ENCODE results near the gene ASNS.
A peak's percentile ranks its signal among the peaks of the same experiment; 100 is the strongest.
"Not testable (repeated sequence)": the region's sequence is repeated elsewhere in the genome, so short reads cannot be mapped to it uniquely, and the experiment has no call there.

ASNS gene

DNA sequence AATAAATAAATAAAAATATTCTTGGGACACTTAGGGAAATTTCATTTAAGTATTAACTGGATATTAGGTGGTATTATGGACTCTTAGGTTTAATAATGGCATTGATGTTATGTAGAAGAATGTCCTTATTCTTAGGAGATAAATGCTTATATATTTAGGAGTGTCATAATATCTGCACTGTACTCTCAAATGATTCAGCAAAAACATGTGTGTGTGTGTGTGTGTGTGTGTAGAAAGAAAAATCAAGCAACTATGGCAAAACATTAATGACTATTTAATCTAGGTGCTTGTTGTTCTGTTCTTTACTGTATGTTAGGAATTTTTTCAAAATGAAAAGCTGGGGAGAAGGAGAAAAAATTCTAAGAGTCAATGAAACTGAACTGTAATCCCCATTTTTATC, 3.9 kb downstream of the ASNS start:
- no peak overlapping the region for H3K4me3 ChIP-seq (ENCODE audit: control insufficient read depth, low read depth, low read length)
- peak; percentile 6 for DNase-seq (ENCODE audit: low read depth)

DNA sequence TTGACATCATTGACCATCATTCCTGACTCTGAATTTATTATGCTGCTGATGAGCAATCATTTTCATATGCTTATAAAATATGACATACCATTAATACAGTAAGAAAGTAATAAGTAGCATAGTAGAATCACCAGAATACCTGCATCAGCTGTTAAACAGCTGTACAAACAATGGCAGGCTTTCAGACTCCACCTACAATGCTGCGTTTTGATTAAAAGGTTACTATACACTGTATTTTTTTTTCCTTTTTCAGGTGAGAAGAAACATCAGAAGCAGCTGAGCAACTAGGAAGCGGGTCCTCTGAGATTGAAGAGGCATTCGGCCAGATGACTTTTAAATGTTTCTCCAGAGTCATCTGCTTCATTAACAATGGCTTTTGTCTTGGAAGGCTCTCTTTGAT, 7.1 kb downstream of the ASNS start:
- no peak for DNase-seq (ENCODE audit: low read depth)
- TF ChIP-seq, protein P1, sequence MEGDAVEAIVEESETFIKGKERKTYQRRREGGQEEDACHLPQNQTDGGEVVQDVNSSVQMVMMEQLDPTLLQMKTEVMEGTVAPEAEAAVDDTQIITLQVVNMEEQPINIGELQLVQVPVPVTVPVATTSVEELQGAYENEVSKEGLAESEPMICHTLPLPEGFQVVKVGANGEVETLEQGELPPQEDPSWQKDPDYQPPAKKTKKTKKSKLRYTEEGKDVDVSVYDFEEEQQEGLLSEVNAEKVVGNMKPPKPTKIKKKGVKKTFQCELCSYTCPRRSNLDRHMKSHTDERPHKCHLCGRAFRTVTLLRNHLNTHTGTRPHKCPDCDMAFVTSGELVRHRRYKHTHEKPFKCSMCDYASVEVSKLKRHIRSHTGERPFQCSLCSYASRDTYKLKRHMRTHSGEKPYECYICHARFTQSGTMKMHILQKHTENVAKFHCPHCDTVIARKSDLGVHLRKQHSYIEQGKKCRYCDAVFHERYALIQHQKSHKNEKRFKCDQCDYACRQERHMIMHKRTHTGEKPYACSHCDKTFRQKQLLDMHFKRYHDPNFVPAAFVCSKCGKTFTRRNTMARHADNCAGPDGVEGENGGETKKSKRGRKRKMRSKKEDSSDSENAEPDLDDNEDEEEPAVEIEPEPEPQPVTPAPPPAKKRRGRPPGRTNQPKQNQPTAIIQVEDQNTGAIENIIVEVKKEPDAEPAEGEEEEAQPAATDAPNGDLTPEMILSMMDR (conservative IDR thresholded peaks at IDR 0.05; ENCODE audit: control insufficient read depth, insufficient read depth, low read depth, low read length): no peak

More for the DNA sequence above, 3.9 kb downstream of the ASNS start:
- TF ChIP-seq, protein P1 (conservative IDR thresholded peaks at IDR 0.05; ENCODE audit: control insufficient read depth, insufficient read depth, low read depth, low read length): no peak

DNA sequence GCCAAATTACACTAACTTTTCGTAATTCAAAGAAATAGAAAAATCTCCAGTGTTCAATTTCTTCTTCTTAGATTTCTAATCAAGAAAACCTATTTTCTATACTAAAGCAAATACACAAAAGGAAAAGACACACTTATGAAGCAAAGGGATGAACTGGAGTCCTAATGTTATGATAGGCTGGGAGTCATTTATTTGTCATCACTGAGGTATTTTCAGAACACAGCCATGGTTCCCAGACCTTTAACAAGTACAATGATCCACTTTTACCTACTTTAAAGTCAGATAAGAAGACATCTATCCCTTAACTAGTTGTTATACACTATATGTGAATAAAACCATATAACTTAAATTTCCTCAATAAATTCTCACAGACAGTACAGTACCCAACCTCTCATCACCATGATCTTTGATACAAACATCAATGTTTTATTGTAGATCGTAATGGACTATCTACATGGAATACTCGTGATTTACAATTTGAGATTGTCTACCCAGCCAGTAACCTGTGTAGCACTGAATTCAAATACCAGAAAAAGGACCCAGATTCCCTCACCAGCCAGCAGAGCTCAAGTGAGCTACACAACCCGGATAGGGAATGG, 12.5 kb downstream of the ASNS start:
- H3K4me3 ChIP-seq (ENCODE audit: control insufficient read depth, low read depth, low read length): no peak overlapping the region
- TF ChIP-seq, protein P1 (conservative IDR thresholded peaks at IDR 0.05; ENCODE audit: control insufficient read depth, insufficient read depth, low read depth, low read length): no peak
- DNase-seq (ENCODE audit: low read depth): peak; percentile 27

More for the DNA sequence above, 7.1 kb downstream of the ASNS start:
- no peak overlapping the region for H3K4me3 ChIP-seq (ENCODE audit: control insufficient read depth, low read depth, low read length)

DNA sequence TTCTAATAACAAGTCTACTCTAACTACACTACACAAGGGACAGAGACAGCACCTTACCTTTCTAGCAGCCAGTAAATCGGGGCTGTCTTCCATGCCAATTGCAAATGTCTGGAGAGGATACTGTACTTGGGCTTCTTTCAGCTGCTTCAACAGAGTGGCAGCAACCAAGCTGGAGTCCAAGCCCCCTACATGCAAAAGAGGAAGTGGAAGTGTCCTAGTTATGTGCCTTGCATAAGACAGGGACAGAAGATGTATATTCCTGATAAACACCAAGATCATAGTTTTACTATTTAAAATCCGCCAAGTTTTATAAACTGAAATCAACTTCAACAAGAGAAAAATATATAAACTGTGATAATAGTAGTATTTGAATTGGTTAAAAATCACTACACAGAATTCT, 14.0 kb downstream of the ASNS start:
- DNase-seq (ENCODE audit: low read depth): no peak

DNA sequence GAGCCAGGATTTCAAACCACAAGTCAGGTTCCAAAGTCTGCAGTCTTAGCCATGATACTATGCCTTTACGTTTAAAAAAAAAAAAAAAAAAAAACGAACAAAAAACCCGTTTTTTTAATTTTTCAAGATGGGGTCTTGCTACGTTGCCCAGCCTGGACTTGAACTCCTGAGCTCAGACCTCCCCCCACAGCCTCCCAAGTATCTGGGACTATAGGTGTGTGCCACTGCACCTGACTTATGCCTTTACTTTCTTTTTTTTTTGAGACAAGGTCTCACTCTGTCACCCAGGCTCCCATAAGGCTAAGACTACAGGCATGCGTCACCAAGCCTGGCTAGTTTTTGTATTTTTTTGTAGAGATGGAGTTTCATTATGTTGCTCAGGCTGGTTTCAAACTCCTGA, 14.7 kb downstream of the ASNS start:
- no peak for DNase-seq (ENCODE audit: low read depth)
- no peak overlapping the region for H3K4me3 ChIP-seq (ENCODE audit: control insufficient read depth, low read depth, low read length)
- TF ChIP-seq, protein P1 (conservative IDR thresholded peaks at IDR 0.05; ENCODE audit: control insufficient read depth, insufficient read depth, low read depth, low read length): no peak

More for the DNA sequence above, 14.0 kb downstream of the ASNS start:
- no peak overlapping the region for H3K4me3 ChIP-seq (ENCODE audit: control insufficient read depth, low read depth, low read length)
- TF ChIP-seq, protein P1 (conservative IDR thresholded peaks at IDR 0.05; ENCODE audit: control insufficient read depth, insufficient read depth, low read depth, low read length): no peak

DNA sequence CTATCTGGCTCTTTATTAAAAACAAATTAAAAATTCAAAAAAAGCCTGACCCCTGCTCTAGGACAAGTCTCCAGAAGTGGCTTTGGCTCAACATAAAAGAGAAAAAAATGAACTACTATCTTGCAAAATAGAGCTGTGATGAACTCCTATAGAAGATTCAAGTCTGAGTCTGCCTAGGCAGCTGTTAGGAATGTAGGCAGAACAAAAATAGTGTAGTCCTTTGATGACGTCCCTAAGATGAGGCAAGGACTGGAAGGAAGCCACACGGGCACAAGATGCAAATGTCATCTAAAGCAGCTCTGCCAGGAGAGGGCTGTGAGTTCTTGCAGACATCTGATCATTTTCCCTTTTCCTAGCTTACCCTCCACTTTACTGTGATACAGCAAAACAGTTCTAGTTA, 20.5 kb downstream of the ASNS start:
- TF ChIP-seq, protein P1 (conservative IDR thresholded peaks at IDR 0.05; ENCODE audit: control insufficient read depth, insufficient read depth, low read depth, low read length): no peak
- no peak overlapping the region for H3K4me3 ChIP-seq (ENCODE audit: control insufficient read depth, low read depth, low read length)
- DNase-seq (ENCODE audit: low read depth): peak; percentile 11

DNA sequence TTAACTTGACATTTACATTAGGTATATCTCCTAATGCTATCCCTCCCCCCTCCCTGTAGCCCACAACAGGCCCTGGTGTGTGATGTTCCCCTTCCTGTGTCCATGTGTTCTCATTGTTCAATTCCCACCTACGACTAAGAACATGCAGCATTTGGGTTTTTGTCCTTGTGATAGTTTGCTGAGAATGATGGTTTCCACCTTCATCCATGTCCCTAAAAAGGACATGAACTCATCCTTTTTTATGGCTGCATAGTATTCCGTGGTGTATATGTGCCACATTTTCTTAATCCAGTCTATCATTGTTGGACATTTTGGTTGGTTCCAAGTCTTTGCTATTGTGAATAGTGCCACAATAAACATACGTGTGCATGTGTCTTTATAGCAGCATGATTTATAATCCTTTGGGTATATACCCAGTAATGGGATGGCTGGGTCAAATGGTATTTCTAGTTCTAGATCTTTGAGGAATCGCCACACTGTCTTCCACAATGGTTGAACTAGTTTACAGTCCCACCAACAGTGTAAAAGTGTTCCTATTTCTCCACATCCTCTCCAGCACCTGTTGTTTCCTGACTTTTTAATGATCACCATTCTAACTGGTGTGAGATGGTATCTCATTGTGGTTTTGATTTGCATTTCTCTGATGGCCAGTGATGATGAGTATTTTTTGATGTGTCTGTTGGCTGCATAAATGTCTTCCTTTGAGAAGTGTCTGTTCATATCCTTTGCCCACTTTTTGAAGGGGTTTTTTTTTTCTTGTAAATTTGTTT, 21.8 kb downstream of the ASNS start:
- not testable (repeated sequence) for H3K4me3 ChIP-seq (ENCODE audit: control insufficient read depth, low read depth, low read length); DNase-seq (ENCODE audit: low read depth)

Data from fibroblast of mammary gland (primary cell).